ENCODE results near the gene ADGRL3.
"Not testable (repeated sequence)": the region's sequence is repeated elsewhere in the genome, so short reads cannot be mapped to it uniquely, and the experiment has no call there.

ADGRL3 gene

DNA sequence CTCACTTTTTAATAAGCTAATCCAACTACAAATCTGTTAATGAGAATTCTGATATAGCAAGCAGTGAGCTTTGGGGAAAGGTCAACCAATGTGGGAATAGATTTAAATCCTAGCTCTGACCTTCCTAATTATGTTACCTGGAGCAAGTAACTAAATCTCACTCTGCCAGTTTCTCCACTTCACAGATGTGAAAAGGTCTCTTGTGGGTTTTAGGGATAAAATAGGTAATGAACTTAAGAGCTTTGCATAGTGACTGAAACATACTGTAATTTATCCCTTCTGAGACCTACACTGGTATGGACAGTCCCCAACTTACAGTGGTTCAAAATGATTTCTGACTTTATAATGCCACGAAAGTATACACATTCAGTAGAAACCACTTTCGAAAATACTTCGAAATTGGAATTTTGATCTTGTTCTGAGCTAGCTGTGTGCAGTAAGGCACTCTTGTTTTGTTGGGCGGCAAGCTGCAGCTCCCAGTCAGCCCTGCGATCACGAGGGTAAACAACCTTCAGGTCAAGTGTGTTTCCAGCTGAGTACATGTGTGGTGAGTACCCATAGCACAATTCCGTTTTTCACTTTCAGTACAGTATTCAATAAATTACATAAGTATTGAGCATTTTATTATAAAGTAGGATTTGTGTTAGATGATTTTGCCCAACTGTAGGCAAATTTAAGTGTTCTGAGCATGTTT lies 93.7 kb downstream of the ADGRL3 start:
- peak in 1 of 2 experiments; percentile 19 for DNase-seq

DNA sequence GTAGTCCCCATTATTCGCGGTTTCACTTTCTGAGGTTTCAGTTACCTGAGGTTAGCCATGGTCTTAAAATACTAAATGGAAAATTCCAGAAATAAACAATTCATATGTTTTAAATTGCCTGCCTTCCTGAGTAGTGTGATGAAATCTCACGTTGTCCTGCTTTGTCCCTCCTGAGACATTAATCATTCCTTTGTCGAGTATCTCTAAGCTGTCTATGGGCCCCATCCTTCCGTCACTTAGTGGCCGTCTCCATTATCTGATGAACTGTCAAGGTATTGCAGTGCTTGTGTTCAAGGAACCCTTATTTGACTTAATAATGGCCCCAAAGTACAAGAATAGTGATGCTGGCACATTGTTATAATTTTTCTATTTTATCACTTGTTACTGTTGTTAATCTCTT lies 94.8 kb downstream of the ADGRL3 start:
- DNase-seq, result no peak

DNA sequence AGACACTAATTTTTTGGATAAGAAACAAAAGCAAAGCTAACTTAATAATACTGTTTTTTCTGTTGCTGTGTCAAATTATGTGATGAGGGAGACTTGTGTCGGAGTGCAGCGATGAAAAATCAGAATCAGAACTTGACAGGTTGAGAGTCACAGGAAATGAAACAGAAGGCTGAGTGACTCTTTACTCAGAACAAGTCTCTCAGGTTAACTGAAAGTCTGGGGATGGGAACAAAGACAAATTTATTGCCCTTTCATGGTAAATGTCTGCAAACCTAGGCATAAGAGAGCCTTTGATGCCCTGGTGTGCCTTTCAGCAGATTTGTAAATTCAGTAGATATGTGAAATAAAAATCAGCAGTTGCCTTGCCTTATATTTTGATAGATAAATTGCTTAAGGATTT lies 96.0 kb downstream of the ADGRL3 start:
- no peak for DNase-seq

- no peak for DNase-seq
These were observed 98.1 kb downstream of the ADGRL3 start for GRCh38 chr4:61298178-61298740.

- DNase-seq, result no peak
These were observed 99.2 kb downstream of the ADGRL3 start for GRCh38 chr4:61299316-61299715.

- DNase-seq, result no peak
These were observed 100.2 kb downstream of the ADGRL3 start for GRCh38 chr4:61300266-61300844.

DNA sequence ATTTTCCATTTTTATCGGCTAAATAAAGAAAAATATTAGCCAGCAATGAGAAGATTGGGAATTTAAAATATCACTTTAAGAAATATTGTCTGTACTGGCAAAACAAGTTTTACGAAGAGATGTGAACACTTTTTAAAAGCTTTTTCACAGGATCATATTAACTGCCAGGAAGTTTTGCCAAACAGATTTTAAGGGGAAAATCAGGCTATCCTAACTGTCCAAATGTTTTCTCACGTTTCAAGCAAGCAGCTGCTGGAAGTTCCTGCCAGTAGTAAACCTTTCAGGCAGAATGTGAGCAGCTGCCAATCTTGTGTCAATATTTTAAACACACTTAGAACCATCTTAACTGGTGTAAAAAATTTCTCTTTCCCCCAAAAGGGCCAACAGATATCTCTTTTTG lies 101.1 kb downstream of the ADGRL3 start:
- peak in 1 of 2 experiments; percentile 3 for DNase-seq

- no peak for DNase-seq
These were observed 107.9 kb downstream of the ADGRL3 start for GRCh38 chr4:61308033-61308432.

DNA sequence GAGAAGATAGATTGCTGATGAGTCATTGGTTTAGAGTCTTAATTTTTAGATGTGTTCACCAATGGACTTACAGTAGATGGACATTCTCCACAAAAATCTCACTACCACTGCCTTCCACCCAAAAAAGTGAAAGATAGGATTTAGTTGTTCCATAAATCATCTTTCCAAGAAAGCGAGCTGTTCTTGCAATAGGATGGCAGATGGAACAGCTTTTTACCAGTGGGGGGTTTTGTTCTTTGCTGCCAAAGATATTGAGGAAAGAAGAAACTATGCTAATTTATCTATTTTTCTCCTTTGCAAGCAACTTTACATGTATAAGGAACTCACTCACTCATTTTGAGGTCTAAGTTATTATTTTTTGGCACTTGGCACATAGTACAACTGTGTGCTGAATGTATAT lies 109.5 kb downstream of the ADGRL3 start:
- no peak for DNase-seq

- DNase-seq, result no peak
These were observed 112.4 kb downstream of the ADGRL3 start for GRCh38 chr4:61312526-61312925.

GRCh38 chr4:61318431-61318830 lies 118.3 kb downstream of the ADGRL3 start:
- DNase-seq, result no peak

GRCh38 chr4:61319156-61319555 lies 119.0 kb downstream of the ADGRL3 start:
- no peak for DNase-seq

- no peak for DNase-seq
These were observed 120.0 kb downstream of the ADGRL3 start for GRCh38 chr4:61320154-61320553.

DNA sequence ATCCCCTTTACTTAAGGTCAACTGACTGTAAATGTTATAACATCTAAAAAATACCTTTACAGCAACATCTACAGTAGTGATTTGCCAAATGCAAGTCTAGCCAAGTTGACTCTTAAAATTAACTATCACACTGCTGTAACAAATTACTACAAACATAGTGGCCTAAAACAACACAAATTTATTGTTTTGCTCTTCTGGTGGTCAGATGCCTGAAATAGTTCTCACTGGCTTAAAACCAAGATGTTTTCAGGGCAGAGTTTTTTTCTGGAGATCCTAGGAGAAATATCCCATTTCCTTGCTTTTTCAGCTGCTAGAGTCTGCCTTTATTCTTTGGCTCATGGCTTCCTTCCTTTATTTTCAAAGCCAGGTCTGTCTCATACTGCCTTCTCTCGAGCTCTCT lies 120.5 kb downstream of the ADGRL3 start:
- DNase-seq, result no peak

DNA sequence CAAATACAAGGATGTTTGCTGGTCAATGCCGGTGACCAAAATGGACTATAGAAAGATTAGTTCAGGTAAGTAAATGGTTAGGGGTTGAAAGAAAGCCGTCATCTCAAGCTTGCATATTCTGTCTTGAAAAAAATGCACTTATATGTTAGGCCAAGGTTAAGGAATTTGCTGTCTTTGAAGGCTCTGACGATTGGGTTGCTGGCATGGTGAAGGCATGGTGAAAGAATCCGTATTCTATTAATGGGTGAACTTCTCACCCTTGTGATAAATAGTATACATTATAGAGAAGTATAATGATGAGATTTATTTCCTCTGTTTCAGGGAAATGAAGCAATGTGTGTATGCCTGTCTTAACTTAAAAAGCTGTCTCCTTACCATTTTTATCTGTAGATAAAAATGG lies 132.6 kb downstream of the ADGRL3 start:
- DNase-seq, result no peak

DNA sequence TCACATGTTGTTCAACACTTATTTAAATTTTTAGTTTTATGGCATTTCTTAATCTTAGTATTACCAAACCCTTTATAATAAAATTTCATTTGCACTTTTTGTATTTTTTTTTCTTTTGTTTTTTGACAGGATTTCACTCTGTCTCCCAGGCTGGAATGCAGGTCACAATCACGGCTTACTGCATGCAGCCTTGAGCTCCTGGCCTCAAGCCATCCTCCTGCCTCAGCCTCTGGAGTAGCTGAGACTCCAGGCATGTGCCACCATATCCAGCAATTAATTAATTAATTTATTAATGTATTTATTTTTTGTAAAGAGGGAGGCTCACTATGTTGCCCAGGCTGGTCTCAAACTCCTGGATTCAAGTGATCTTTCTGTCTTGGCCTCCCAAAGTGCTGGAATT lies 133.4 kb downstream of the ADGRL3 start:
- no peak for DNase-seq

- DNase-seq, result no peak
These were observed 135.2 kb downstream of the ADGRL3 start for GRCh38 chr4:61335241-61335763.

- no peak for DNase-seq
These were observed 136.4 kb downstream of the ADGRL3 start for GRCh38 chr4:61336488-61336887.

GRCh38 chr4:61336916-61337315 lies 136.8 kb downstream of the ADGRL3 start:
- DNase-seq, result peak in 1 of 2 experiments; percentile 3

DNA sequence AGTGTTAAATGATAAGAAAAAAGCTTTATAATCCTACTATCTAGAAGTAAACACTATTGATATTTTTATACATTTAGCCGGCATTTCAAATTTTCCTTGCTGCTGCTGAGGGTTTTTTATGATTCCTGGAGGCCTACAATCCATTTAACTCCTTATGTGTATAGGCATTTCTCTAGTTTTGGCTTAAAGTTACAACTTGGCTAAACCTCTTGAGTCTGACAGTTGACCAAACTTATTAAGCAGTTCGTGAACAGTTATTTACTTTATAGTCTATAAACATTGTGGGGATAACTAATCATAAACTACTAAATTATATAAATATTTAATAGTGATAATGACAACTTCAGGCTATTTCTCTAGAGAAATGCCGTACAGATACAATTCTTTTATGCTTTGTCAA lies 141.9 kb downstream of the ADGRL3 start:
- DNase-seq, result no peak

- DNase-seq, result no peak
These were observed 150.8 kb downstream of the ADGRL3 start for GRCh38 chr4:61350932-61351331.

- no peak for DNase-seq
These were observed 156.6 kb downstream of the ADGRL3 start for GRCh38 chr4:61356696-61357095.

DNA sequence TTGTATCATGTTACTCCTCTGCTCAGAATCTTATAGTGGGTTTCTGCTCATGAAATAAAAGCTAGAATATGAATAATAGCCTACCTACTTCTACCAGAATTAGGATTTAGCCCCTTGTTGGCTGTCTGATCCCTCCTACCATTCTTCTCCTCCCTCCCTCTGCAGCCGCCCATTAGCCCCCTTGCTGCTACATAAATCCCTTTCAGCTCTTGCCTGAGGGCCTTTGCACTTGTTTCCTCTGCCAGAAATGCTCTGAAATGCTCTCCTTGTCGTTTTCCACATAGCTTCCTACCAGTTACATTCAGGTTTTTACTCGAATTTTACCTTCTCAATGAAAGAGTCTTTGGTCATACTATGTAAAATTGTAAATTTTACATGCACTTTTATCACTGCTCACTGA lies 159.2 kb downstream of the ADGRL3 start:
- DNase-seq, result no peak

- not testable (repeated sequence) for DNase-seq
These were observed 172.7 kb downstream of the ADGRL3 start for GRCh38 chr4:61372817-61373216.
